ENCODE data around the gene TRIM13. TPM values are rescaled to one million over a fixed set of nuclear protein-coding genes. Genes with fewer than 3 reads are reported as not detected.
A peak's percentile ranks its signal among the peaks of the same experiment; 100 is the strongest.

TRIM13 gene
- total and polyA plus RNA-seq, 12 donors = 13.7 to 28.7 (median 21.0) TPM

DNA sequence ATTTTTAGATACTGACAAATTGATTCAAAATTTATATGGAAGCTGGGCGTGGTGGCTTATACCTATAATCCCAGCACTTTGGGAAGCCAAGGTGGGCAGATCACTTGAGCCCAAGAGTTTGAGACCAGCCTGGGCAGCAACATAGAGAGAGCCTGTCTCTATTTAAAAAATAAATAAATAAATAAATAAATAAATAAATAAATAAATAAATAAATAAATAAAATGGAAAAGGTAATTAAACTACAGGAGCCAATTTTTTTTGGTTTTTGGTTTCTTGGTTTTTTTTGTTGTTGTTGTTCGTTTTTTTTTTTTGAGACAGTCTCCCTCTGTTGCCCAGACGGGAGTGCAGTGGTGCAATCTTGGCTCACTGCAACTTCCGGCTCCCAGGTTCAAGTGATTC is 29.4 kb upstream of the TRIM13 start:
- H3K9me3 ChIP-seq (replicated peaks in 1 of 3) = peaks cover 0 to 10% (median 0%) of the 10 kb centered on the region in 3 donors
- TF ChIP-seq, protein P1, sequence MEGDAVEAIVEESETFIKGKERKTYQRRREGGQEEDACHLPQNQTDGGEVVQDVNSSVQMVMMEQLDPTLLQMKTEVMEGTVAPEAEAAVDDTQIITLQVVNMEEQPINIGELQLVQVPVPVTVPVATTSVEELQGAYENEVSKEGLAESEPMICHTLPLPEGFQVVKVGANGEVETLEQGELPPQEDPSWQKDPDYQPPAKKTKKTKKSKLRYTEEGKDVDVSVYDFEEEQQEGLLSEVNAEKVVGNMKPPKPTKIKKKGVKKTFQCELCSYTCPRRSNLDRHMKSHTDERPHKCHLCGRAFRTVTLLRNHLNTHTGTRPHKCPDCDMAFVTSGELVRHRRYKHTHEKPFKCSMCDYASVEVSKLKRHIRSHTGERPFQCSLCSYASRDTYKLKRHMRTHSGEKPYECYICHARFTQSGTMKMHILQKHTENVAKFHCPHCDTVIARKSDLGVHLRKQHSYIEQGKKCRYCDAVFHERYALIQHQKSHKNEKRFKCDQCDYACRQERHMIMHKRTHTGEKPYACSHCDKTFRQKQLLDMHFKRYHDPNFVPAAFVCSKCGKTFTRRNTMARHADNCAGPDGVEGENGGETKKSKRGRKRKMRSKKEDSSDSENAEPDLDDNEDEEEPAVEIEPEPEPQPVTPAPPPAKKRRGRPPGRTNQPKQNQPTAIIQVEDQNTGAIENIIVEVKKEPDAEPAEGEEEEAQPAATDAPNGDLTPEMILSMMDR (IDR thresholded peaks at IDR 0.05) = no peak
- TF ChIP-seq POLR2A (IDR thresholded peaks at IDR 0.05) = no peak
- no peaks in the 10 kb centered on the region for H3K4me1 ChIP-seq (replicated peaks in 1 of 2)
- no peaks in the 10 kb centered on the region for H3K27me3 ChIP-seq
- no peak overlapping the region for H3K27ac ChIP-seq
- intact Hi-C loops (cut with DNase I) = no loop called here
- no peak for DNase-seq
- 94 to 96% (median 94%) methylated on average over 4 of the region's 4 CpGs for WGBS, 4 donors
- H3K36me3 ChIP-seq (replicated peaks in 1 of 2) = no peaks in the 10 kb centered on the region
- H3K4me3 ChIP-seq = no peak overlapping the region

DNA sequence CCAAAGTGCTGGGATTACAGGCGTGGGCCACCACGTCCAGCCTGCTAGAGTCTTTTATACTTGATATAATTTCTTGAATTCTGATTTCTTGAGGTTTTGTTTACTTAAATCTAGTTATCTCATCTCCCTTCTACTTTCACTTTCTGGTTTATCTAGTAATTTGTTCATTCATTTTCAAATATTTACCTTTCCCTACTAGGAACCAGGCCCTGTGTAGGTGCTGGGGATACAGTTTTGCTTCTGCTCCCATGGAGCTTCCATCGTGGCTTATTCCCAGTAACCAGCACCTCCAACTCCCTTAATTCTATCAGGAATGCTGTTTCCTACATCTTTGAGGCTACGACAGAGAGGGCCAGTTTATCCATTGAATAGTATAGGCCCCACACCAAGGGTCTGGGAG is 24.1 kb upstream of the TRIM13 start:
- no peak for DNase-seq
- H3K27me3 ChIP-seq = no peaks in the 10 kb centered on the region
- intact Hi-C loops (cut with DNase I) = loop anchor here in 1 of 2 donors (10.0 kb wide), 3 partner anchors 562 to 942 kb away; no protein-coding TSS in a partner anchor
- WGBS, 4 donors = 91 to 95% (median 94%) methylated on average over 4 of the region's 4 CpGs
- H3K4me1 ChIP-seq (replicated peaks in 1 of 2) = no peaks in the 10 kb centered on the region
- H3K4me3 ChIP-seq = no peak overlapping the region
- no peak for TF ChIP-seq POLR2A (IDR thresholded peaks at IDR 0.05)
- TF ChIP-seq, protein P1 (IDR thresholded peaks at IDR 0.05) = no peak
- H3K36me3 ChIP-seq (replicated peaks in 1 of 2) = no peaks in the 10 kb centered on the region
- H3K27ac ChIP-seq = no peak overlapping the region
- no peaks in the 10 kb centered on the region for H3K9me3 ChIP-seq (replicated peaks in 1 of 3)

DNA sequence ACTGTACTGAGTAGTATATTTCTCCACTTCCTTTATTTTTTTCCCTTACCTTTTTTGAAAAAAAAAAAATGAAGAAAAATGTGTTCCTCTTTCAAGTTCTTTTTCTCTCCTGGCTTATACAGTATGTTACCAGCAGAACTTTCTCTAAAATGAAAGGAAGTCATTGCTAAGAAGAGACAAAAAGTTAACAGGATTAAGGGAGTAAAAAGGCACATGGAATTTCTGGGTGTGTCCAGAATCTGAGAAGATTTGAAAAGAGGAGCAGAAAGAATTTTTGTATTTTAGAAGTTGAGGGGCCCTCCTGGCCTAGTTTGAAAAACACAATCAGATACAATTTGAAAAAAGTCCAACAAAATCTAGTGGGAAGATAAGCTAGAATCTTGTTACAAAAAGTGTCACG is 21.0 kb upstream of the TRIM13 start:
- no peaks in the 10 kb centered on the region for H3K36me3 ChIP-seq (replicated peaks in 1 of 2)
- H3K27ac ChIP-seq = no peak overlapping the region
- no peaks in the 10 kb centered on the region for H3K9me3 ChIP-seq (replicated peaks in 1 of 3)
- no peaks in the 10 kb centered on the region for H3K27me3 ChIP-seq
- no peaks in the 10 kb centered on the region for H3K4me1 ChIP-seq (replicated peaks in 1 of 2)
- H3K4me3 ChIP-seq = no peak overlapping the region
- WGBS, 4 donors = 75 to 94% (median 82%) methylated on average over 1 of the region's 1 CpG
- TF ChIP-seq POLR2A (IDR thresholded peaks at IDR 0.05) = no peak
- TF ChIP-seq, protein P1 (IDR thresholded peaks at IDR 0.05) = no peak
- DNase-seq = no peak
- intact Hi-C loops (cut with DNase I) = loop anchor here in 1 of 2 donors (10.0 kb wide), 3 partner anchors 559 to 939 kb away; no protein-coding TSS in a partner anchor

- no peaks in the 10 kb centered on the region for H3K9me3 ChIP-seq (replicated peaks in 1 of 3)
- DNase-seq = peak; percentile 39 to 87 (median 66)
- no peaks in the 10 kb centered on the region for H3K4me1 ChIP-seq (replicated peaks in 1 of 2)
- H3K4me3 ChIP-seq = no peak overlapping the region
- TF ChIP-seq, protein P1 (IDR thresholded peaks at IDR 0.05) = peak; percentile 76 to 93 (median 84)
- no peak for TF ChIP-seq POLR2A (IDR thresholded peaks at IDR 0.05)
- H3K27ac ChIP-seq = no peak overlapping the region
- H3K36me3 ChIP-seq (replicated peaks in 1 of 2) = no peaks in the 10 kb centered on the region
- H3K27me3 ChIP-seq = no peaks in the 10 kb centered on the region
- WGBS, 4 donors = 43 to 51% (median 46%) methylated on average over 8 of the region's 8 CpGs
- intact Hi-C loops (cut with DNase I) = loop anchor here in 1 of 2 donors (10.0 kb wide), 3 partner anchors 558 to 938 kb away; no protein-coding TSS in a partner anchor
Measured at GRCh38 chr13:49976314-49977258, 20.3 kb upstream of the TRIM13 start.

All from adrenal gland (tissue), 12 donors.